ENCODE results near the gene SBNO1. TPM values are rescaled to one million over a fixed set of nuclear protein-coding genes. Genes with fewer than 3 reads are reported as not detected.

SBNO1 gene
- total RNA-seq, 1 donor from 2014 or later, result 42.3 TPM

GRCh38 chr12:123265851-123266678 is 98.6 kb downstream of the SBNO1 start:
- Mint-ChIP-seq H3K4me1 (ENCODE audit: unreplicated experiment) (peaks cover 10% of the 10 kb centered on the region), H3K27ac (no peak overlapping the region), H3K36me3 (peaks cover 32% of the 10 kb centered on the region), H3K9me3 (no peaks in the 10 kb centered on the region), H3K27me3 (no peaks in the 10 kb centered on the region), H3K4me3 (no peak overlapping the region)
- no peak for TF ChIP-seq CTCF (conservative IDR thresholded peaks at IDR 0.05)
- no peak for DNase-seq (ENCODE audit: extremely low spot score, unreplicated experiment)

GRCh38 chr12:123264642-123265041 is 100.0 kb downstream of the SBNO1 start:
- Mint-ChIP-seq H3K4me3 (no peak overlapping the region), H3K27ac (peak overlapping the region; percentile 40), H3K4me1 (ENCODE audit: unreplicated experiment) (peaks cover 10% of the 10 kb centered on the region)

GRCh38 chr12:123263196-123263817 is 101.3 kb downstream of the SBNO1 start:
- DNase-seq (ENCODE audit: extremely low spot score, unreplicated experiment), result no peak
- Mint-ChIP-seq H3K9me3 (no peaks in the 10 kb centered on the region), H3K36me3 (peaks cover 45% of the 10 kb centered on the region), H3K27me3 (no peaks in the 10 kb centered on the region), H3K27ac (peak overlapping the region; percentile 41), H3K4me3 (no peak overlapping the region), H3K4me1 (ENCODE audit: unreplicated experiment) (peaks cover 5% of the 10 kb centered on the region)
- TF ChIP-seq CTCF (conservative IDR thresholded peaks at IDR 0.05), result no peak

More at GRCh38 chr12:123264642-123265041, 100.0 kb downstream of the SBNO1 start:
- Mint-ChIP-seq H3K9me3 (no peaks in the 10 kb centered on the region), H3K36me3 (peaks cover 45% of the 10 kb centered on the region), H3K27me3 (no peaks in the 10 kb centered on the region)
- TF ChIP-seq CTCF (conservative IDR thresholded peaks at IDR 0.05), result peak; percentile 47
- DNase-seq (ENCODE audit: extremely low spot score, unreplicated experiment), result no peak

- no peaks in the 10 kb centered on the region for H3K9me3 Mint-ChIP-seq
- TF ChIP-seq CTCF (conservative IDR thresholded peaks at IDR 0.05), result no peak
- H3K4me1 Mint-ChIP-seq (ENCODE audit: unreplicated experiment), result peaks cover 5% of the 10 kb centered on the region
- DNase-seq (ENCODE audit: extremely low spot score, unreplicated experiment), result no peak
- H3K27ac Mint-ChIP-seq, result no peak overlapping the region
- no peaks in the 10 kb centered on the region for H3K27me3 Mint-ChIP-seq
- H3K36me3 Mint-ChIP-seq, result peaks cover 42% of the 10 kb centered on the region
- H3K4me3 Mint-ChIP-seq, result no peak overlapping the region
Observed at GRCh38 chr12:123261196-123261595, 103.5 kb downstream of the SBNO1 start.

- H3K27ac Mint-ChIP-seq, result peak overlapping the region; percentile 62
- no peak for TF ChIP-seq CTCF (conservative IDR thresholded peaks at IDR 0.05)
- peaks cover 45% of the 10 kb centered on the region for H3K36me3 Mint-ChIP-seq
Observed at GRCh38 chr12:123260081-123260480, 104.6 kb downstream of the SBNO1 start.

More at GRCh38 chr12:123260081-123260480, 104.6 kb downstream of the SBNO1 start:
- Mint-ChIP-seq H3K27me3 (no peaks in the 10 kb centered on the region), H3K9me3 (no peaks in the 10 kb centered on the region), H3K4me3 (no peak overlapping the region), H3K4me1 (ENCODE audit: unreplicated experiment) (peaks cover 5% of the 10 kb centered on the region)
- DNase-seq (ENCODE audit: extremely low spot score, unreplicated experiment), result no peak

Measured in type B pancreatic cell (in vitro differentiated cells).